HL-60 (cell line): ENCODE data around the gene UNCX.
"Not testable (repeated sequence)": the region's sequence is repeated elsewhere in the genome, so short reads cannot be mapped to it uniquely, and the experiment has no call there.

ENCODE experiments used
- DNase-seq, 2 experiments: peaks; one replicate each; pipeline ENCODE4 v3.0.0-alpha.2; 2010 to 2020; ENCODE audit warnings: low read depth in 1 of 2, low spot score in 1 of 2
- H3K27ac ChIP-seq: fragments of 250-450 bp; sonication (Bioruptor Pico); replicated peaks from 2 replicates; pipeline ENCODE4 v1.5.1; 2020; ENCODE audit warnings: mild to moderate bottlenecking, moderate library complexity
- H3K27me3 ChIP-seq: fragments of 250-450 bp; sonication (Bioruptor Pico); 2 replicates; pipeline ENCODE4 v1.5.1; 2021; ENCODE audit warnings: mild to moderate bottlenecking, moderate library complexity; ENCODE audit not compliant: insufficient read depth, poor library complexity, severe bottlenecking
- H3K4me3 ChIP-seq: replicated peaks from 2 replicates; pipeline ENCODE4 v1.5.1; 2011; ENCODE audit warnings: mild to moderate bottlenecking, control low read depth, low read length; ENCODE audit not compliant: insufficient read depth
- GABPA ChIP-seq: IDR thresholded peaks from 2 replicates; pipeline ENCODE4 v1.6.1; 2012; ENCODE audit warnings: low read depth
- POLR2AphosphoS5 ChIP-seq: IDR thresholded peaks from 2 replicates; pipeline ENCODE4 v1.6.1; 2012; ENCODE audit warnings: low read depth
- SPI1 ChIP-seq: IDR thresholded peaks from 2 replicates; pipeline ENCODE4 v1.6.1; 2012; ENCODE audit warnings: low read depth, mild to moderate bottlenecking, borderline replicate concordance
- TF ChIP-seq, protein P1 (sequence below): IDR thresholded peaks from one replicate; pipeline ENCODE4 v1.5.1; 2011; ENCODE audit warnings: low read length, control low read depth, inconsistent platforms; ENCODE audit not compliant: insufficient read depth
- TF ChIP-seq, protein P2 (sequence below): IDR thresholded peaks from 2 replicates; pipeline ENCODE4 v1.6.1; 2012; ENCODE audit warnings: low read depth; ENCODE audit not compliant: insufficient replicate concordance

UNCX gene

GRCh38 chr7:1201916-1202315 lies 30.8 kb upstream of the UNCX start:
- TF ChIP-seq, protein P1, sequence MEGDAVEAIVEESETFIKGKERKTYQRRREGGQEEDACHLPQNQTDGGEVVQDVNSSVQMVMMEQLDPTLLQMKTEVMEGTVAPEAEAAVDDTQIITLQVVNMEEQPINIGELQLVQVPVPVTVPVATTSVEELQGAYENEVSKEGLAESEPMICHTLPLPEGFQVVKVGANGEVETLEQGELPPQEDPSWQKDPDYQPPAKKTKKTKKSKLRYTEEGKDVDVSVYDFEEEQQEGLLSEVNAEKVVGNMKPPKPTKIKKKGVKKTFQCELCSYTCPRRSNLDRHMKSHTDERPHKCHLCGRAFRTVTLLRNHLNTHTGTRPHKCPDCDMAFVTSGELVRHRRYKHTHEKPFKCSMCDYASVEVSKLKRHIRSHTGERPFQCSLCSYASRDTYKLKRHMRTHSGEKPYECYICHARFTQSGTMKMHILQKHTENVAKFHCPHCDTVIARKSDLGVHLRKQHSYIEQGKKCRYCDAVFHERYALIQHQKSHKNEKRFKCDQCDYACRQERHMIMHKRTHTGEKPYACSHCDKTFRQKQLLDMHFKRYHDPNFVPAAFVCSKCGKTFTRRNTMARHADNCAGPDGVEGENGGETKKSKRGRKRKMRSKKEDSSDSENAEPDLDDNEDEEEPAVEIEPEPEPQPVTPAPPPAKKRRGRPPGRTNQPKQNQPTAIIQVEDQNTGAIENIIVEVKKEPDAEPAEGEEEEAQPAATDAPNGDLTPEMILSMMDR: no peak
- TF ChIP-seq GABPA (no peak), SPI1 (no peak), POLR2AphosphoS5 (no peak)
- TF ChIP-seq, protein P2, sequence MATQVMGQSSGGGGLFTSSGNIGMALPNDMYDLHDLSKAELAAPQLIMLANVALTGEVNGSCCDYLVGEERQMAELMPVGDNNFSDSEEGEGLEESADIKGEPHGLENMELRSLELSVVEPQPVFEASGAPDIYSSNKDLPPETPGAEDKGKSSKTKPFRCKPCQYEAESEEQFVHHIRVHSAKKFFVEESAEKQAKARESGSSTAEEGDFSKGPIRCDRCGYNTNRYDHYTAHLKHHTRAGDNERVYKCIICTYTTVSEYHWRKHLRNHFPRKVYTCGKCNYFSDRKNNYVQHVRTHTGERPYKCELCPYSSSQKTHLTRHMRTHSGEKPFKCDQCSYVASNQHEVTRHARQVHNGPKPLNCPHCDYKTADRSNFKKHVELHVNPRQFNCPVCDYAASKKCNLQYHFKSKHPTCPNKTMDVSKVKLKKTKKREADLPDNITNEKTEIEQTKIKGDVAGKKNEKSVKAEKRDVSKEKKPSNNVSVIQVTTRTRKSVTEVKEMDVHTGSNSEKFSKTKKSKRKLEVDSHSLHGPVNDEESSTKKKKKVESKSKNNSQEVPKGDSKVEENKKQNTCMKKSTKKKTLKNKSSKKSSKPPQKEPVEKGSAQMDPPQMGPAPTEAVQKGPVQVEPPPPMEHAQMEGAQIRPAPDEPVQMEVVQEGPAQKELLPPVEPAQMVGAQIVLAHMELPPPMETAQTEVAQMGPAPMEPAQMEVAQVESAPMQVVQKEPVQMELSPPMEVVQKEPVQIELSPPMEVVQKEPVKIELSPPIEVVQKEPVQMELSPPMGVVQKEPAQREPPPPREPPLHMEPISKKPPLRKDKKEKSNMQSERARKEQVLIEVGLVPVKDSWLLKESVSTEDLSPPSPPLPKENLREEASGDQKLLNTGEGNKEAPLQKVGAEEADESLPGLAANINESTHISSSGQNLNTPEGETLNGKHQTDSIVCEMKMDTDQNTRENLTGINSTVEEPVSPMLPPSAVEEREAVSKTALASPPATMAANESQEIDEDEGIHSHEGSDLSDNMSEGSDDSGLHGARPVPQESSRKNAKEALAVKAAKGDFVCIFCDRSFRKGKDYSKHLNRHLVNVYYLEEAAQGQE: no peak

DNA sequence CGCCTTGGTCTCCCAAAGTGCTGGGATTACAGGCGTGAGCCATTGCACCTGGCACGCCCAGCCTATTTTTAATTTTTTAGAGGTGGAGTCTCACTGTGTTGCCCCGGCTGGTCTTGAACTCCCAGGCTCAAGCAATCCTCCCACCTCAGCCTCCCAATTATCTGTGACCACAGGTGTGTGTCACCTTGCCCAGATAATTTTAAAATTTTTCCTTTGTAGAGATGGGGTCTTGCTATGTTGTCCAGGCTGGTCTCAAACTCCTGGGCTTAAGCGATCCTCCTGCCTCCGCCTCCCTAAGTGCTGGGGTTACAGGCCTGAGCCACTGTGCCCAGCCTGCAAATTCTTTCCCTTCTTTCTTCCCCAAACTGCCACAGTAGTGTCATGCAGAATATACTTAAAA lies 29.8 kb upstream of the UNCX start:
- H3K27ac ChIP-seq, H3K4me3 ChIP-seq, H3K27me3 ChIP-seq, DNase-seq: not testable (repeated sequence)

More at GRCh38 chr7:1201916-1202315, 30.8 kb upstream of the UNCX start:
- no peak overlapping the region for H3K27ac ChIP-seq
- no peak for DNase-seq
- H3K4me3 ChIP-seq: no peak overlapping the region
- H3K27me3 ChIP-seq: peaks cover 3% of the 10 kb centered on the region

DNA sequence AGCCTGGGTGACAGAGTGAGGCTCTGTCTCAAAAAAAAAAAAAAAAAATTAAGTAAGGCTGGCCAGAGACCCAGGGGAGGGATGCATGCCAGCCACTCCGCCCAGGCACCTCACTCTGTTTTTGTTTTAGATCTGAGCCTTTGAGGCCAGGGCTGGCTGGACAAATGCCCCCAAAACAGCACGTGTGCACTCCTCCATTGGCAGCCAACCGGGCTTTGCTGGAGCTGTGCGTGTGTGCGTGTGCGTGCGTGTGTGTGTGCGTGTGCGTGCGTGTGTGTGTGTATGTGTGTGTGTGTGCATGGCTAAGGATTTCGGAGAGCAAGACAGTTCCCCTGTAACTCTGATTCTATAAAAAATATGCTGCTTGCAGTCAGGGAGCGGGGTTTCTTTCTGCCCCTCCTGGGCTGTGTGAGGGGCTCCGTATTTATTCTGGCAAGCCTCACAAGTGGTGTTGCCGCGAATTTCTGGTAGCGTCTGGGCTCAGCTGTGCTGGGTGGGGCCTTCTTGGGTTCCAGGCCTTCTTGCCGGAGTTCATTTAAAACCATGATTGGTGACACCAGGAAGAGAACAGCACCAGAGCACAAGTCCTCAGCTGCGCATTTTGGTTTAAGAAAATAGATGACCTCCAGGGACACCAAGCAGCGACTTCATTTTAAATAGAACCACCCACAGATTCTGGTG lies 28.1 kb upstream of the UNCX start:
- TF ChIP-seq GABPA (no peak), POLR2AphosphoS5 (no peak), SPI1 (no peak)
- TF ChIP-seq, protein P2: no peak
- TF ChIP-seq, protein P1: no peak
- Histone ChIP-seq H3K27ac (no peak overlapping the region), H3K27me3 (peaks cover 8% of the 10 kb centered on the region), H3K4me3 (no peak overlapping the region)
- no peak for DNase-seq

DNA sequence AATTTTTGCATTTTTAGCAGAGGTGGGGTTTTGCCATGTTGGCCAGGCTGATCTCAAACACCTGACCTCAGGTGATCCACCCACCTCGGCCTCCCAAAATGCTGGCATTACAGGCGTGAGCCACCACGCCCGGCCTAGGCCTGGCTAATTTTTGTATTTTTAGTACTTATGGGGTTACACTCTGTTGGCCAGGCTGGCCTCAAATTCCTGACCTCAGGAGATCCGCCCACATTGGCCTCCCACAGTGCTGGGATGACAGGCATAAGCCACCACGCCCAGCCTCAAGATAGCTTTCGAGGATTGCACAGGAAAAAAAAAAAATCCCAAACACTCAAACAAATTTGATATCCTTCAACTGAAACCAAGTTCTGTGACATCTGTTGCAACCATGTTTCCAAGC lies 26.9 kb upstream of the UNCX start:
- peaks cover 16% of the 10 kb centered on the region for H3K27me3 ChIP-seq
- not testable (repeated sequence) for DNase-seq, H3K27ac ChIP-seq, H3K4me3 ChIP-seq

DNA sequence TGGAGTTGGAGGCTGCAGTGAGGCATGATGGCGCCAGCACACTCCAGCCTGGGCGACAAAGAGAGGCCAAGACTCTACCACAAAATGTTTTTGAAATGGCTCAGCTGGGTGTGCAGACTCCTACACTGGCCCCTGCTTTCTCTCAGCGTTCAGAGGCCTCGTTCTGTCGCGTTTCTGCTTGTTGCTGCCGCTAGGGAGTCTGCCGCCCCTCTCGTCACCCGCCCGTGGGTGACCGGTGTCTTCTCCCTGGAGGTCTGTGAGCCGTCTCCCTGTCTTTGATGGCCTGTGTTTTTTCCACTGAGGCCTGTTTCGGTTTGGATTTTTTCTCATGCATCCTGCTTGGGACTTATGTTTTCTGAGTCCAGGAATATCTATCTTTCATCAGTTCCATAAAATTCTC lies 23.6 kb upstream of the UNCX start:
- H3K27ac ChIP-seq: no peak overlapping the region
- no peak for DNase-seq
- TF ChIP-seq POLR2AphosphoS5: no peak
- TF ChIP-seq GABPA: no peak
- TF ChIP-seq, protein P1: no peak
- TF ChIP-seq, protein P2: no peak
- TF ChIP-seq SPI1: no peak
- no peak overlapping the region for H3K4me3 ChIP-seq
- H3K27me3 ChIP-seq: peaks cover 45% of the 10 kb centered on the region
